Epidermal melanocyte (primary cell): ENCODE results near the gene SRGAP1.

ENCODE experiments used
- DNase-seq: peaks from one replicate; pipeline ENCODE4 v3.0.0; 2011; ENCODE audit warnings: low spot score; ENCODE audit not compliant: insufficient read length

The SRGAP1 gene

DNA sequence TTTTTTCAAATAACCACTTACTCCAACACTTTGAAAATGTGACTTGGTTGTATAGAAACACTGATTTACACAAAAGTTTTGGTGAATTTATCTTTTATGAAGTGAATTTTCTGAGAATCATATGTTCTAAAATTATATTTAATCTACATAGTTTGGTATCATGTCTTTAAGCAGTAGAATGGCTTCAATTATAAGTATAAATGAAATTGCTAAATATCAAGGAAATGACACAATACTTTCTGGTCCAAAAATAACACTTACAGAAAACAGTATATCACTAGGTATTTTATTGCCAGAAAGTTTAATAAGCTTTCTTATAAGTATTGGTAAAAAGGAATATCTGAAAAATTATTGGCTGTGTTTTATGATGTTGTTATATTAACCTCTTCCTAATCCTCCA, 90.9 kb downstream of the SRGAP1 start:
- no peak for DNase-seq

- DNase-seq = no peak
Measured at GRCh38 chr12:63937378-63938316, 93.1 kb downstream of the SRGAP1 start.

DNA sequence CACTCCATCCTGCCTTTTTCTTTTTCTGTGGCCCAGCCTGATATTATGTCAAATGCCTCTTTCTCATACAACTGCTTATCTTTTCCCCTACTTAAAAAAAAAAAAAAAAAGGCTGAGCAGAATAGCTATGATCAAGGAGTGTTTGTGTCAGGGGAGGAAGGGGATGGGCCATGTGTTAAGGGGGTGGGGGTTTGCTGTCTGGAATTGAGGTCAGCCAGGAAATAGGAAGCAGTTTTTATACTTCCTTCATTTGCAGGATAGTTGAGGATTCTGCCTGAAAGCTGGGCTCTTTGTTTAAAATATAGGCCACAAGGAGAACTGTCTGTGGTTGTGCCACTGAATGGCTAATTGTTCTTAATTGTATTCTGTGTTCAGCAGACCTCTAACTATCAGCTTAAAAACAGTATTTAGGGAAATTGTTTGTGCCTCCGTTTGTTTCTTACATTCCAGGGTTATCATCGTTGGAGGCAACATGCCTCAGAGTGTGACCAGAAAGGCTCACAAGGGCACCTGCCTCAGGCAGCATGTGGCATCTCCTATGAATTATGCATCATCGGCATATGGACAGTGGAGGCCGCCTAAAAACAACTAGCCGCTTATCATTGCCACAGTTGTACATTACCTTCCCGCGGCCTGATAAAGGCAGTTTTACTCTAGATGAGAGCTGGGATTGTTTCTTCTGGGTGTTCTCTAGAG, 96.0 kb downstream of the SRGAP1 start:
- DNase-seq = no peak

DNA sequence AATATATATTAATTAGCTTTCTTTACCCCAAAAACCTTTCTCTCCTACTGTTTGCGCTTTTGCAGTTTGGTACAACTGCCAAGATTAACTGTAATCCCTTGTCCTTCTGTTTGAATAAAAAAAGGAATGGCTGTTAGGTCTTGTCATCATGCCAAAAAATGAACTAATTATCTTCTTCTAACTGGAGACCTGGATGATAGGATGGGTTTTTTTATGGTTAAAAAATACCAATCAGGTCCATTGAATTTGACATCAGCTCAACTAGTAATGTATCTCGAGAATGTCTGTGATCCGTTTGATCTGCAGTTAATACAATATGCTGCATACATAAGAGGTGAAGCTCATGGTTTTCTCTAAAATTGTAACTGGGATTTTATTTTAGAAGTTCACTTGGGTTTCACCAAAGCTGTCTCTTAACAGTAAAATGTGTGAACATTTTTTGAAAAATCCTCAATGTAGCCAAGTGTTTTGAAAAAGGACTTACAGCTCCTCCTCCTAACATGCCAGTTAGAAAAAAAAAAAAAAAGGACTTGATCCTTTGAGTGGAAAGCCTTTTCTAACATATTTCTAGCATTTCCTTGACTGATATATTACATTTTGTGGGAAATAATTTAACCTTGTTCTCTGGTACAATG, 96.8 kb downstream of the SRGAP1 start:
- DNase-seq = no peak

- no peak for DNase-seq
Measured at GRCh38 chr12:63941879-63942278, 97.4 kb downstream of the SRGAP1 start.

DNA sequence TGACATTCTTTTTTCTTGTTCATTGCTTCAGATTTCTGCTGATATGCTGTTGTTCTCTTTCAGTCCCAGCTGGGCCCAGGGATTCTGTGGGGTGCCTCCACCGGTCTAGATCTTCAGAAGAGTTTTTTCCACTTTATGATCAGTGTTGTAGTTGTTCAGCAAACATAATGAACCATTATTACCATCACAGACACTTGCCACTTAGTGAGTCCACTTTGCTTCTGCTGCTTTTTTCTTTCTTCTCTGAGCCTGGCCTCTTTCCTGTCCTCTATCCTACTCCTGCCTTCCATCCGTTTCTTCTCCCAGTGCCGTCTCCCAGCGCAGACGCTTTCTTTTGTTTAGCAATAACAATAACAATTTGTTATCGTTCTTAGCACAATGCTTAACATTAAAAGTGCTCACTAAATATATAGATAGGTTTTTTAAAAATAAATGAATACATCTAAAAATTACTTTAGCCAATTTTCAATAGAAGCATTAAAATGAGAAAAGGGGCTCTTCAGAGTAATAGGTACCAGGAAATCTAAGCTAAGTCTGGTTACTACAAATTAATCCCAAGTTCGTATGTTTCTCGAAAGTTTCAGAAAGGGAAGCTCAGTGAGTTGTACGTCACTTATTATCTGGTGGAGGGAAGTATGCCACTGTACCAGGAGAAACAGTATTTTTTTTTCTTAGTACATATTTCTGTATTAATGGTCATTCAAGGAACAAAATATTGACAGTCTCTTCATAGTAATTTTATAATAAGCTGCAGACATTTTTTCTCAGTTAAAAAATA, 98.2 kb downstream of the SRGAP1 start:
- DNase-seq = no peak

GRCh38 chr12:63944034-63944579, 99.6 kb downstream of the SRGAP1 start:
- DNase-seq = no peak

- no peak for DNase-seq
Measured at GRCh38 chr12:63944586-63945228, 100.2 kb downstream of the SRGAP1 start.

- no peak for DNase-seq
Measured at GRCh38 chr12:63945777-63946176, 101.3 kb downstream of the SRGAP1 start.

DNA sequence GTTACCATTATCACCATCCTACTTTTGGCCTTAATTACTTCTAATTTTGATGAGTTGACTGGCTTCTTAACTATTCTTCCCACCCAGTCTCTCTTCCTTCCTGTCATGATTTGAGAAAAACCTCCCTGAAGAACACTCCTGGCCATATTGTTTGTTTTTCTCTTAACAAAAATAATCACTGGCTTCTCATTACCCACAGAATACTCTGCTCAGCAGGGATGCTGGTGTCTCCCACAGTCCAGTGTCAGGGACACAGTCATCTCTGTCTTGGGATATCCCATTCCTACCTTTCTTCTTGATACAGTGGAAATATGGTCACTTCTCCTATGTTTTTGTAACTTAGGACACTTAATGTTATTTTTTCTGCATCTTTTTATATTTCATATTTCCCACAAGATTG, 103.7 kb downstream of the SRGAP1 start:
- no peak for DNase-seq

DNA sequence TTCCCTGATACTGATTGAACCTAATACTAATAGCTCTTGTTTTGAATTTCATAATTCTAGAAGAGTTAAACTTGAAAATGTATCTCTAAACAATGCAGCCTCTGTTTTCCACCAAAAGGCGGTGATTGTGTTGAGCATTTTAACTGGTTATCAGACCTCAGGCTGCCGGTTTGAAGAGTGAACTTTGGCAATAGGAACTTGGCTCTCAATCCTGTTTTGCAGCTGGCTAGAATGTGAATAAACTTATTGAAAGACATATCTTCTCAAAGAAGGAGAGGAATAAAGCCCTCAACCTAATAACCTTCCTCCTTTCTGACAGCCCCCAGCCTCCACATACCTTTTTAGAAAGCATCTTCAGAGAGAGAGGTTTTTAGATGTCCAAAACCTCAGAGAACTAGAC, 105.4 kb downstream of the SRGAP1 start:
- DNase-seq = peak; percentile 68

GRCh38 chr12:63952995-63953394, 108.5 kb downstream of the SRGAP1 start:
- no peak for DNase-seq

- DNase-seq = no peak
Measured at GRCh38 chr12:63955831-63956666, 111.5 kb downstream of the SRGAP1 start.

DNA sequence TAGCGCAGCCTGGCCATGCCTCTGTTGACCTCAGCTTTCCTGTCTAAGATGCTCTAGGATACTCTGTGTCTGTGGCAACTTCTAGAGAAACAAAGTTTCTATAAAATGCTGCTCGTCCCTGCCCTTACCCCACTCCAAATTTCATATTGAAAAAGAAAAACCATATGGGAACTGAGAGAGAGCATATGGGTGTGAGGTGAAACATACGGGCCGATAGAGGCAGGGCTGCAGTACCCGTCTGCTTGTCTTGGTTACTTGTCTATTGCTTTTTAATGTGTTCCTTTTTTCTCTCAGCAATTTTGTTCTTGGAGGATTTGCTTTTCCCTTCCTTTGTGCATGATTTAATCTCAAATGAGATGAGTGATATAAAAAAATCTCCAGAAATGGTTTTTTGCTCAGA, 113.0 kb downstream of the SRGAP1 start:
- no peak for DNase-seq

GRCh38 chr12:63958876-63959580, 114.5 kb downstream of the SRGAP1 start:
- DNase-seq = no peak

GRCh38 chr12:63961048-63961447, 116.5 kb downstream of the SRGAP1 start:
- no peak for DNase-seq

DNA sequence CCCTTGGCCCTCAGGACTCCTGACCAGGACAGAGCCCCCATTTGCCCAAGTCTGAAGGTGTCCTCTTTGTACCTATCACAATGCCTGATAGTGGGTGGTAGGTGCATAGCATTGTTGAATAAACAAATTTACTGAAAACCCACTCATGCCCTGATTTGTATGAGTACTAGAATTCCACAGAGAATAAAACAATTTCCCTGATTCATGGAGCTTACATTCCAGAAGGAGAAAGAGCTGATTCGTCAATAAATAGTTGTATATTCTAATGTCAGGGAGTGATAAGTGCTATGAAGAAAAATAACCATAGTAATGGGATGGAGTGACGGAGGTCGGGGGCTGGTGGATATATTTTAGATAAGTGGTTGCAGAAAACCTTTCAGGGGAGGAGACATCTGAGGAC, 117.0 kb downstream of the SRGAP1 start:
- DNase-seq = no peak

- no peak for DNase-seq
Measured at GRCh38 chr12:63963868-63964267, 119.4 kb downstream of the SRGAP1 start.

GRCh38 chr12:63964301-63964700, 119.8 kb downstream of the SRGAP1 start:
- DNase-seq = no peak
